PFSK-1 (cell line): ENCODE measurements around the gene CLIC3.

Experiments used
- FOXP2 ChIP-seq: optimal IDR thresholded peaks from 2 replicates; pipeline ENCODE3; 2011; ENCODE audit warnings: borderline replicate concordance, control low read depth, inconsistent platforms; ENCODE audit not compliant: insufficient read depth; ENCODE audit errors: extremely low read length, extremely low read depth
- POLR2AphosphoS5 ChIP-seq: IDR thresholded peaks from 2 replicates; pipeline ENCODE4 v1.6.1; 2012; ENCODE audit warnings: low read depth, mild to moderate bottlenecking, control low read depth, low read length, moderate library complexity
- REST ChIP-seq, 2 experiments: IDR thresholded peaks; 2 replicates each; pipeline versions ENCODE4 v1.6.1 to v1.8.0; 2011 to 2012; ENCODE audit warnings: low read depth in 2 of 2, low read length in 2 of 2, control low read depth in 1 of 2, inconsistent platforms in 1 of 2, mild to moderate bottlenecking in 1 of 2, moderate library complexity in 1 of 2; ENCODE audit not compliant: insufficient read depth in 1 of 2
- SIN3A ChIP-seq: IDR thresholded peaks from 2 replicates; pipeline ENCODE4 v1.6.1; 2012; ENCODE audit warnings: mild to moderate bottlenecking, low read length, moderate library complexity, borderline replicate concordance; ENCODE audit not compliant: insufficient read depth
- TAF1 ChIP-seq: IDR thresholded peaks from 2 replicates; pipeline ENCODE4 v1.6.1; 2012; ENCODE audit warnings: low read length, control low read depth, borderline replicate concordance; ENCODE audit not compliant: insufficient read depth

GRCh38 chr9:136972743-136973142 is 23.6 kb downstream of the CLIC3 start:
- TF ChIP-seq POLR2AphosphoS5, result no peak
- TF ChIP-seq REST (IDR thresholded peaks at IDR 0.05; ENCODE audit: insufficient read depth in 1 of 2, low read depth in 2 of 2, low read length in 2 of 2), result no peak
- TF ChIP-seq TAF1, result no peak
- TF ChIP-seq SIN3A, result no peak
- no peak for TF ChIP-seq FOXP2
